Dermis microvascular lymphatic vessel endothelial cell (primary cell): Measurements from ENCODE around the gene NCOA7. TPM values are rescaled to one million over a fixed set of nuclear protein-coding genes. Genes with fewer than 3 reads are reported as not detected.
"Not testable (repeated sequence)": the region's sequence is repeated elsewhere in the genome, so short reads cannot be mapped to it uniquely, and the experiment has no call there.

ENCODE experiments used
- DNase-seq, 2 donors: peaks; one replicate each; pipeline versions ENCODE4 v3.0.0 to v3.0.0-alpha.2; 2010; ENCODE audit warnings: low read depth in 2 of 2
- total RNA-seq: library from RNA; depleted of rRNA; stranded (reverse); fragments of >200 nt; gene quantifications from 2 replicates; pipeline ENCODE4 v1.2.1, GENCODE V29; 2014

NCOA7 gene
- total RNA-seq, 1 donor from 2014 or later, result 29.8 TPM

DNA sequence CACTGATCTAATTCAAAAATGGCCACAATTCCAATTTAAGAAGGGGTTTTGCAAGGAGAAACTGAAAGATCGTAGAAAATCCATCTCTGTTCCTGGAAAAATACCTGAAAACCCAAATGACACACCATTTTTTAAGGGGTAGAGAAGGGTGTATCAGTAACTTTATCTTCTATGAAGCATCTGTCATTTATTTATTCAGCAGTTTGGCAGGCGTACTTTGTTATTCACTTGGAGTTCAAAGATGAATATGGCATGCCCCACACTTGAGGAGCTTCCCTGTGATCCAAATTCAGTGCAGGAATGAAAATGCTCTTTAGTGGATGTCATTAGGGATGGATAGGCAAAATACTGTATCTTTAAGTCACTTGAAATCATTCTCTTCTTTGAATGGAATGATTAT lies 173.1 kb downstream of the NCOA7 start:
- no peak for DNase-seq

DNA sequence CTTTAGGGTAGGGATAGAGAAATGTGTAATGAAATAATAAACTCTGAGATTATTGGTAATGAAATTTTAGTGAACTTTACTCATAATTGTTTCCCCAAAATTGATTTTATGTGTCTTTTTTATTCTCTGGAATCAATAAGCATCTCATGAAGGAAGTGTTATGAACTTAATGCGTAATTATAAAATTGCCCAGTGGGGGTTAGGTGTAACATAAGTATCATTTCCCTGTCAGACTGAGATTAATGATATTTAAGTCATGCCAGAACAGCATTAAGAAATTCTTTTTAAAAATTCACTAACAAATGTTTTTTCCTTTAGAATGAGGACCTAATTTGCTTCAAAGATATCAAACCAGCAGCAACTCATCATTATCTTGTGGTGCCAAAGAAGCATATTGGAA lies 175.8 kb downstream of the NCOA7 start:
- DNase-seq, result no peak

DNA sequence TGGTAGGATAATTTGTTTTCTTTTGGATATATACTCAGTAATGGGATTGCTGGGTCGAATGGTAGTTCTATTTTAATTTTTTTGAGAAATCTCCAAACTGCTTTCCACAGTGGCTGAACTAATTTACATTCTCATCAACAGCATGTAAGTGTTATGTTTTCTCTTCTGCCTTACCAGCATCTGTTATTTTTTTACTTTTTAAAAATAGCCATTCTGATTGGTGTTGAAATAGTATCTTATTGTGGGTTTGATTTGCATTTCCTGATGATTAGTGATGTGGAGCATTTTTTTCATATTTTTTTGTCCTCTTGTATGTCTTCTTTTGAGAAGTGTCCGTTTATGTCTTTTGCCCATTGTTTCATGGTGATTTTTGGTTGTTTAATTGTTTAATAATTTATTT lies 177.7 kb downstream of the NCOA7 start:
- no peak for DNase-seq

DNA sequence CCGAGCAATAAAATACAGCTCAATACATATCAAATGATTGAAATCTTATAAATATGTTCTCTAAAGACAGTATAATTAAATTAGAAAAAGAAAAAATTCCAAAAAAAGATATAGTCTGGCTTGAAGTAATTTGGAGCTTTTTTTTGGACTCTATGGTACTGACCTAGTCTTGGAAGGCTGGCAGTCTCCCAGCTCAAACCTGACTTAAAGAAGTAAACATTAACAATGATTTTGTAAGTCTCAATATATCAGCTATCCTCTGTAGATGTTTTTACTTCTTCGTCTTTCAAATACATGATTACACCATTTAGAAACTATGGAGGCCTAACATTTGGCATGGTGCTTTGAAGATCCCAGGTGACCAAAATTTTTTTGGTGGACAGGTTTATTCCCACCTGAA lies 180.0 kb downstream of the NCOA7 start:
- DNase-seq, result no peak

DNA sequence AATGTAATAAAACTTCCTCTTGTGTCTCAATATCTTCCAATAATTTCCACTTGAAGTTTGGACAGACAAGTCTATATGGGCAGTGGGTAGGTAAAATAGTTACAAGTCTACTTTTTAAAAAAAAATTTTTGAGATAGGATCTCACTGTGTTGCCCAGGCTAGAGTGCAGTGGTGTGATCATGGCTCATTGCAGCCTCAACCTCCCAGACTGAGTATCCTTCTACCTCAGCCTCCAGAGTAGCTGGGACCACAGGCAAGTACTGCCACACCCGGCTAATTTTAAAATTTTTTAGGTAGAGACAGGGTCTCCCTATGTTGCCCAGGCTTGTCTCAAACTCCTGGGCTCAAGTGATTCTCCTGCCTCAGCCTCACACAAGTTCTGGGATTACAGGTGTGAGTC lies 181.7 kb downstream of the NCOA7 start:
- not testable (repeated sequence) for DNase-seq

DNA sequence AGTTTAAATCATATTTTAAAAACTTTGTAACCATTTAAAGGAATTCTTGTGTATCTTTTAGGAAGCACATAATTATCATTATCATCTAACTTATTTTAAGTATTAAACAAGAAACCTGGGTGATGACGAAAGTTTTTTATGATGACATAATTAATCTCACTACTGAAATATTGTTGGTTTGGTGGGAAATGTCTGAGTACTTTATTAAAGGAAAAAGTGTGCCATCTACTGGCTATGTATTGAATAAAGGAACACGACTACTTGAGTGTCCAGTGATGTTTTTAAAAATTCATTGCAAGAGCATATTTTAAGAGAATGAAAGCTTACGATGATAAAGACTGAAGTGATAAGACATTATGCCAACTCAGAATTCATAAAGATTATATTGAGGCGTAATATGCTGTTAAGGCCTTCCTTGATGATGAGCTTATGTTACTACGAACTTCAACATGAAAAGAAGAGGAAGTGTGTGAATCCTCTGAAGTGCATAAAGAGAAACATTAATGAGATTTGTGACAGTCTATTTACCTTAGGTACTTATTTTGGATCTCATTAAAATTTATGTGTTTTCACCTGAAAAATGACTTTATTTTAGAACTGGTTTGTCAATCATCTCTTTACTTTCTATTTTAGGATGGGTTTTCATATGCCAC lies 183.6 kb downstream of the NCOA7 start:
- DNase-seq, result peak; percentile 53 to 72

DNA sequence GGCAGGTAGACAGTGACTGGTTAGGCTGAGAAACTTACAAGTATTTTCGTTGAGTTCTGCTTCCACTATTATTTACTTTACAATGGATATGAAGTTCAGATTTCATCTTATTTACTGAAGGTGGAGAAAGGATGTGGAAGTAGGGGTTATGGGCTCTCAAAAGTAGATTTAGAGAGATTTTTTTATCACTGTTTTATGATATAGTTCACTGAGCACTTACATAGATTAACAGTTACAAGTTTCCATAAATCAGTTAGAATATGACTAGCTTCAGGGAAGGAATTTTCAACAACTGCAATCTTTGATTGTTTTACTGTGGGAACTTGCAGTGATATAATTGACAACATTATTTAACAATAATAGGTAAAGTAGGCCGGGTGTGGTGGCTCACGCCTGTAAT lies 188.3 kb downstream of the NCOA7 start:
- DNase-seq, result no peak

Other genes starting within 250 kb of the NCOA7 start
- under 0.01 TPM in 1 of 2 replicates, not detected in the other for gene HEY2, start 41.3 kb upstream of the NCOA7 start, total RNA-seq
- 11.6 and 17.8 TPM in 2 replicates for gene HINT3, start 165.8 kb downstream of the NCOA7 start, total RNA-seq
- gene TRMT11, start 195.6 kb downstream of the NCOA7 start, total RNA-seq, result 9.5 and 9.9 TPM in 2 replicates